ENCODE results near the gene HIP1. TPM values are rescaled to one million over a fixed set of nuclear protein-coding genes. Genes with fewer than 3 reads are reported as not detected.

HIP1 gene
- total and polyA plus RNA-seq, 9 of the 15 experiments (the other 6 are each of a cell fraction or from before 2014, with no cell fraction given): 2.4 to 13.7 (median 9.5) TPM

GRCh38 chr7:75624134-75624832, 114.5 kb downstream of the HIP1 start (continued):
- no peak for TF ChIP-seq KLF16 (IDR thresholded peaks at IDR 0.05)
- TF ChIP-seq SETDB1 (IDR thresholded peaks at IDR 0.05; ENCODE audit: low read length): no peak
- TF ChIP-seq ZC3H11A (IDR thresholded peaks at IDR 0.05; ENCODE audit: low read depth, low read length): no peak
- TF ChIP-seq IRF9 (tag; IDR thresholded peaks at IDR 0.05): peak; percentile 90
- TF ChIP-seq L3MBTL2 (IDR thresholded peaks at IDR 0.05): peak; percentile 66
- TF ChIP-seq RBFOX2 (IDR thresholded peaks at IDR 0.05; ENCODE audit: low read depth, low read length): peak; percentile 70
- no peak for TF ChIP-seq FOXK2 (conservative IDR thresholded peaks at IDR 0.05 in 1 of 2, IDR thresholded peaks at IDR 0.05 in 1 of 2; ENCODE audit: low read depth in 2 of 2)
- TF ChIP-seq MECOM (CRISPR knock-in tag; IDR thresholded peaks at IDR 0.05): peak; percentile 49; the same call in 1 of the 2 replicates
- no peak for TF ChIP-seq RBM34 (IDR thresholded peaks at IDR 0.05; ENCODE audit: borderline replicate concordance, insufficient read depth, low read length)
- no peak for TF ChIP-seq CSDE1 (IDR thresholded peaks at IDR 0.05)
- no peak for TF ChIP-seq MIER1 (IDR thresholded peaks at IDR 0.05; ENCODE audit: low read depth)
- no peak for TF ChIP-seq ARID3B (CRISPR knock-in tag; IDR thresholded peaks at IDR 0.05; ENCODE audit: borderline replicate concordance)
- 0 out of 2 replicates have a peak, but pooled peaks have one; percentile 1 for TF ChIP-seq MGA (IDR thresholded peaks at IDR 0.05)
